DND-41 (cell line): Measurements from ENCODE around the gene PARVB.

Experiments
- ATAC-seq: fragments of 200-7000 bp; cut with Tn5 transposase; 3 replicates; pipeline ENCODE4 v1.9.1; 2021; ENCODE audit warnings: low read depth; ENCODE audit not compliant: insufficient read depth
- DNase-seq: peaks from one replicate; pipeline ENCODE4 v3.0.0-alpha.2; 2020
- H2AFZ ChIP-seq: 2 replicates; pipeline ENCODE4 v1.6.0; 2012; ENCODE audit warnings: low read depth, low read length
- H3K27ac ChIP-seq: 2 replicates; pipeline ENCODE4 v1.5.1; 2012; ENCODE audit warnings: low read length, inconsistent platforms
- H3K27me3 ChIP-seq: fragments of 200-600 bp; sonication (generic); 2 replicates; pipeline ENCODE4 v1.6.0; 2012; ENCODE audit warnings: low read length, mild to moderate bottlenecking, inconsistent platforms; ENCODE audit not compliant: insufficient read depth, poor library complexity
- H3K36me3 ChIP-seq: 2 replicates; pipeline ENCODE4 v1.5.1; 2012; ENCODE audit warnings: low read length, inconsistent platforms; ENCODE audit not compliant: insufficient read depth
- H3K4me1 ChIP-seq: 2 replicates; pipeline ENCODE4 v1.5.1; 2012; ENCODE audit warnings: mild to moderate bottlenecking, low read length; ENCODE audit not compliant: insufficient read depth
- H3K4me2 ChIP-seq: 2 replicates; pipeline ENCODE4 v1.6.0; 2012; ENCODE audit warnings: mild to moderate bottlenecking, moderate library complexity, low read length, inconsistent platforms; ENCODE audit not compliant: insufficient read depth
- H3K4me3 ChIP-seq, 2 experiments: fragments of 200-600 bp in 1 of 2; shearing (Covaris generic) in 1 of 2; 2 replicates each; pipeline ENCODE4 v1.5.1; 2012 to 2016; ENCODE audit warnings: inconsistent platforms in 2 of 2, low read length in 2 of 2, mild to moderate bottlenecking in 2 of 2, low read depth in 1 of 2, moderate library complexity in 1 of 2
- H3K79me2 ChIP-seq: 2 replicates; pipeline ENCODE4 v1.6.0; 2012; ENCODE audit warnings: low read length, inconsistent platforms; ENCODE audit not compliant: insufficient read depth
- H3K9ac ChIP-seq: 2 replicates; pipeline ENCODE4 v1.6.0; 2012; ENCODE audit warnings: low read depth, mild to moderate bottlenecking, inconsistent platforms, low read length, moderate library complexity
- H3K9me3 ChIP-seq: 2 replicates; pipeline ENCODE4 v1.5.1; 2012; ENCODE audit warnings: low read length, moderate library complexity, mild to moderate bottlenecking, inconsistent platforms; ENCODE audit not compliant: insufficient read depth, severe bottlenecking
- H4K20me1 ChIP-seq: 2 replicates; pipeline ENCODE4 v1.6.0; 2012; ENCODE audit warnings: low read length; ENCODE audit not compliant: insufficient read depth
- EZH2 ChIP-seq: IDR thresholded peaks from 3 replicates; pipeline ENCODE4 v1.6.1; 2012; ENCODE audit warnings: borderline replicate concordance, low read depth, mild to moderate bottlenecking, moderate library complexity, low read length, inconsistent platforms; ENCODE audit not compliant: severe bottlenecking
- TF ChIP-seq, protein P1 (sequence below): IDR thresholded peaks from 2 replicates; pipeline ENCODE4 v1.5.1; 2012; ENCODE audit warnings: borderline replicate concordance, low read length, moderate library complexity, mild to moderate bottlenecking; ENCODE audit not compliant: poor library complexity, severe bottlenecking; ENCODE audit errors: extremely low read depth

The PARVB gene

GRCh38 chr22:44030051-44030701 is 6.1 kb downstream of the PARVB start:
- Histone ChIP-seq H3K9ac (no peak overlapping the region), H3K4me1 (no peaks in the 10 kb centered on the region), H3K27ac (no peak overlapping the region), H4K20me1 (no peaks in the 10 kb centered on the region), H3K36me3 (no peaks in the 10 kb centered on the region), H3K27me3 (no peaks in the 10 kb centered on the region), H3K79me2 (no peaks in the 10 kb centered on the region), H3K4me2 (no peak overlapping the region), H3K9me3 (no peaks in the 10 kb centered on the region), H3K4me3 (no peak overlapping the region), H2AFZ (no peak overlapping the region)
- DNase-seq (no peak), ATAC-seq (no peak)
- TF ChIP-seq EZH2 = no peak
- TF ChIP-seq, protein P1, sequence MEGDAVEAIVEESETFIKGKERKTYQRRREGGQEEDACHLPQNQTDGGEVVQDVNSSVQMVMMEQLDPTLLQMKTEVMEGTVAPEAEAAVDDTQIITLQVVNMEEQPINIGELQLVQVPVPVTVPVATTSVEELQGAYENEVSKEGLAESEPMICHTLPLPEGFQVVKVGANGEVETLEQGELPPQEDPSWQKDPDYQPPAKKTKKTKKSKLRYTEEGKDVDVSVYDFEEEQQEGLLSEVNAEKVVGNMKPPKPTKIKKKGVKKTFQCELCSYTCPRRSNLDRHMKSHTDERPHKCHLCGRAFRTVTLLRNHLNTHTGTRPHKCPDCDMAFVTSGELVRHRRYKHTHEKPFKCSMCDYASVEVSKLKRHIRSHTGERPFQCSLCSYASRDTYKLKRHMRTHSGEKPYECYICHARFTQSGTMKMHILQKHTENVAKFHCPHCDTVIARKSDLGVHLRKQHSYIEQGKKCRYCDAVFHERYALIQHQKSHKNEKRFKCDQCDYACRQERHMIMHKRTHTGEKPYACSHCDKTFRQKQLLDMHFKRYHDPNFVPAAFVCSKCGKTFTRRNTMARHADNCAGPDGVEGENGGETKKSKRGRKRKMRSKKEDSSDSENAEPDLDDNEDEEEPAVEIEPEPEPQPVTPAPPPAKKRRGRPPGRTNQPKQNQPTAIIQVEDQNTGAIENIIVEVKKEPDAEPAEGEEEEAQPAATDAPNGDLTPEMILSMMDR = no peak

DNA sequence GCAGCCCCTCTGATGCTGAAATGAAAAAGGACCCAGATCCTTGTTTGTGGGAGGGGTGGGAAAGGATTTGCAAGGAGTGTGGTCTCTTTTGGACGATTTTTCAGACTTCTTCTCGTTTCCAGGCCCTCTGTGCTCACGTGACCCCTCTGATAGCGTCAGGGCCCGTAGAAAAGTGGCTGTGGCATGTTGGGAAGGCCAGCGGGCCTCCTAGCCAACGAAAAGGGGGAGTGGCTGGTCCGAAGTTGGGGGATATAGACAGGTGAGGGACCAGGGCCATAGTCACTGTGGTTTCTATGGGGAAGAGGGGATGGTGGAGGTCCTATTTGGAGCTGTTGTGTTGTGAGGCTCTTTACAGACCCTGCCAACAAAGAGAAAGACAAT is 6.6 kb downstream of the PARVB start:
- Histone ChIP-seq H3K4me3 (no peak overlapping the region), H3K27me3 (no peaks in the 10 kb centered on the region), H3K4me2 (no peak overlapping the region), H4K20me1 (no peaks in the 10 kb centered on the region), H3K9ac (no peak overlapping the region), H3K4me1 (no peaks in the 10 kb centered on the region), H3K9me3 (no peaks in the 10 kb centered on the region), H3K36me3 (no peaks in the 10 kb centered on the region), H3K27ac (no peak overlapping the region), H2AFZ (no peak overlapping the region), H3K79me2 (no peaks in the 10 kb centered on the region)
- no peak for DNase-seq
- no peak for TF ChIP-seq EZH2
- TF ChIP-seq, protein P1 = no peak
- ATAC-seq = no peak

DNA sequence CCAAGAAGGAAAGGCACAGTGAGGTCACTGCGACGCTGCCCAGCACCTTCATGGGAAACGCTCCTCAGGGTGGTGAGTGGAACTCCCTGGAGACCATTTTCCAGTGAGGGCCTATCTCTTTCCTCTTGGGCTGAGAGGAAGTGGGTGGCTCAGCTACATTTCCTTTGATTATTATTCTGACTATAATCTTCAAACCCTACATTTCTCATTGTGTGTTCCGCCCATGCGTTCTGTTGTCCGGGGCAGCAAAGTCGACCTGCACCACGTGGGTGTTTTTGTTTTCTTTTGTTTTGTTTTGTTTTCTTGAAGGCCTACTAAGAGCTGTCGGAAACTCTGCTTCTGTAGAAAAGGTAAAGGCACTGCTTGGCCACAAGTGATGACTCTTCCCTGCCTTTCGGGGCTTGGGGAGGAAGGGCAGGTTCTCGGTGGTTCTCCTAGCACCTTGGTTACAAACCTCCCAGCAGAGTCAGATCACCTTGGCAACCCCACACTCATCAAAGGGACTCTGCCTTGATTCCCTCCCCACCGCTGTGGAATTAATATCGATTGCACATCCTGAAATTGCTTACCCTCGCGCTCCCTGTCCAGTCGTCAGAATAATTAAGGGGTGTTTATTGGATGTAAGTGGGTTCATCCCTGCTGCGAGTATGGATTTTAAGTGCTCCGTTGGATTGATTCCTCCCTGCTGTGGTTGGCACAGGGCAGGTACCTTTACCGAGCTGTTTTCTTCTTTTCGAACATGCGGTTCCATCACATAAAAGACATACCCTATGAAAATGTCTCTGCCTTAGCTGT is 7.3 kb downstream of the PARVB start:
- H4K20me1 ChIP-seq = no peaks in the 10 kb centered on the region
- ATAC-seq = no peak

More for the DNA sequence above, 7.3 kb downstream of the PARVB start:
- H3K4me3 ChIP-seq = no peak overlapping the region
- H3K9ac ChIP-seq = no peak overlapping the region
- H3K4me1 ChIP-seq = no peaks in the 10 kb centered on the region
- no peak for DNase-seq
- TF ChIP-seq, protein P1 = no peak
- no peak for TF ChIP-seq EZH2
- H3K9me3 ChIP-seq = no peaks in the 10 kb centered on the region
- H3K27ac ChIP-seq = no peak overlapping the region
- H3K36me3 ChIP-seq = no peaks in the 10 kb centered on the region
- no peak overlapping the region for H3K4me2 ChIP-seq
- no peaks in the 10 kb centered on the region for H3K27me3 ChIP-seq
- H2AFZ ChIP-seq = no peak overlapping the region
- H3K79me2 ChIP-seq = no peaks in the 10 kb centered on the region
